ENCODE measurements around the gene LCNL1. TPM values are rescaled to one million over a fixed set of nuclear protein-coding genes. Genes with fewer than 3 reads are reported as not detected.

Gene LCNL1
- total RNA-seq, 1 experiment from 2014 or later = 0.82 TPM

DNA sequence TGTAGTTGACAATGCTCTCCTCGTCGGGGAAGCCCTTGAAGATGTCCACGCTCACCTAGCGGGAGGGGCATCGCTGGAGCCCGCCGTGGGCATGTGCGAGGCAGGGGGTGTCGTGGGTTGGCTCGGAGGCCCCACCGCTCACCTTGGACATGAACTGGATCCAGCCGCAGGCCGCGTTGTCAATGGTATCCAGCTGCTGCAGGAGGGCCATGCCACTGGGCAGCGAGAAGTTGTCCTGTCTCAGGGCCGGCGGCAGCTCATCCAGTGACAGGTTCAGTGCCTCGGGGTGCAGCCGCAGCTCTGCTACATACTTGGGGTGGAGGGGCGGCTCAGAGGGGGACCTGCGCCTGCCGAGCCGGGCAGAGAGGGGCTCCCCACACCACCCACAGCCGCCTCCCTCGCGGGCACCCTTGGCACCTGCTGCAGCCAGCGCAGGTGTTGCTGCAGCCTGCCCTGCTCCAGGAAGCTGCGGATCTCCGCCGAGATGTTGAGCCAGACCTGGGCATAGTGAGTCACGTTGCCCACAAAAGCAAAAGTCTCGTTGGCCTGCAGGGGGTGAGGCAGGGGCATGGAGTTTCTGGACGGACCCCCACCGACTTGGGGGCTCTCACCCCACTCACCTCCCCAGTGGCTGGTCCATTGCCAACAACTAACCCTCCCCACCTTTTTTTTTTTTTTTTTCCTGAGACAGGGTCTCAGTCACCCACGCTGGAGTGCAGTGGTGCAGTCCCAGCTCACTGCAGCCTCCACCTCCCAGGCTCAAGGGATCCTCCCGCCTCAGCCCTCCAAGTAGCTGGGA is 36.2 kb downstream of the LCNL1 start:
- Histone ChIP-seq H3K4me1 (ENCODE audit: control insufficient read depth, insufficient read depth, low read length) (peaks cover 6% of the 10 kb centered on the region), H3K9me3 (ENCODE audit: control insufficient read depth, insufficient read depth, low read depth, low read length) (no peaks in the 10 kb centered on the region), H3K27me3 (ENCODE audit: control insufficient read depth, insufficient read depth, low read length) (no peaks in the 10 kb centered on the region), H3K36me3 (ENCODE audit: control insufficient read depth, insufficient read depth, low read length) (no peaks in the 10 kb centered on the region), H3K27ac (ENCODE audit: low read length) (no peak overlapping the region), H3K4me3 (ENCODE audit: low read depth in 2 of 2, low read length in 2 of 2) (no peak overlapping the region)
- ChIA-PET CTCF (no interaction called here), POLR2A (interaction anchor here (0.7 kb wide), 1 partner anchor 37 kb away, joined by 8 read pairs; no protein-coding TSS in a partner anchor)
- no peak for DNase-seq (ENCODE audit: low read depth, low spot score)
- no peak for TF ChIP-seq SIN3A (IDR thresholded peaks at IDR 0.05; ENCODE audit: borderline replicate concordance, insufficient read depth, low read depth, low read length)
- TF ChIP-seq POLR2AphosphoS5 (IDR thresholded peaks at IDR 0.05; ENCODE audit: low read depth, low read length) = no peak
- TF ChIP-seq, protein P1, sequence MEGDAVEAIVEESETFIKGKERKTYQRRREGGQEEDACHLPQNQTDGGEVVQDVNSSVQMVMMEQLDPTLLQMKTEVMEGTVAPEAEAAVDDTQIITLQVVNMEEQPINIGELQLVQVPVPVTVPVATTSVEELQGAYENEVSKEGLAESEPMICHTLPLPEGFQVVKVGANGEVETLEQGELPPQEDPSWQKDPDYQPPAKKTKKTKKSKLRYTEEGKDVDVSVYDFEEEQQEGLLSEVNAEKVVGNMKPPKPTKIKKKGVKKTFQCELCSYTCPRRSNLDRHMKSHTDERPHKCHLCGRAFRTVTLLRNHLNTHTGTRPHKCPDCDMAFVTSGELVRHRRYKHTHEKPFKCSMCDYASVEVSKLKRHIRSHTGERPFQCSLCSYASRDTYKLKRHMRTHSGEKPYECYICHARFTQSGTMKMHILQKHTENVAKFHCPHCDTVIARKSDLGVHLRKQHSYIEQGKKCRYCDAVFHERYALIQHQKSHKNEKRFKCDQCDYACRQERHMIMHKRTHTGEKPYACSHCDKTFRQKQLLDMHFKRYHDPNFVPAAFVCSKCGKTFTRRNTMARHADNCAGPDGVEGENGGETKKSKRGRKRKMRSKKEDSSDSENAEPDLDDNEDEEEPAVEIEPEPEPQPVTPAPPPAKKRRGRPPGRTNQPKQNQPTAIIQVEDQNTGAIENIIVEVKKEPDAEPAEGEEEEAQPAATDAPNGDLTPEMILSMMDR (IDR thresholded peaks at IDR 0.05) = no peak
- TF ChIP-seq TCF7L2 (IDR thresholded peaks at IDR 0.05; ENCODE audit: low read depth, low read length) = no peak
- TF ChIP-seq, protein P2, sequence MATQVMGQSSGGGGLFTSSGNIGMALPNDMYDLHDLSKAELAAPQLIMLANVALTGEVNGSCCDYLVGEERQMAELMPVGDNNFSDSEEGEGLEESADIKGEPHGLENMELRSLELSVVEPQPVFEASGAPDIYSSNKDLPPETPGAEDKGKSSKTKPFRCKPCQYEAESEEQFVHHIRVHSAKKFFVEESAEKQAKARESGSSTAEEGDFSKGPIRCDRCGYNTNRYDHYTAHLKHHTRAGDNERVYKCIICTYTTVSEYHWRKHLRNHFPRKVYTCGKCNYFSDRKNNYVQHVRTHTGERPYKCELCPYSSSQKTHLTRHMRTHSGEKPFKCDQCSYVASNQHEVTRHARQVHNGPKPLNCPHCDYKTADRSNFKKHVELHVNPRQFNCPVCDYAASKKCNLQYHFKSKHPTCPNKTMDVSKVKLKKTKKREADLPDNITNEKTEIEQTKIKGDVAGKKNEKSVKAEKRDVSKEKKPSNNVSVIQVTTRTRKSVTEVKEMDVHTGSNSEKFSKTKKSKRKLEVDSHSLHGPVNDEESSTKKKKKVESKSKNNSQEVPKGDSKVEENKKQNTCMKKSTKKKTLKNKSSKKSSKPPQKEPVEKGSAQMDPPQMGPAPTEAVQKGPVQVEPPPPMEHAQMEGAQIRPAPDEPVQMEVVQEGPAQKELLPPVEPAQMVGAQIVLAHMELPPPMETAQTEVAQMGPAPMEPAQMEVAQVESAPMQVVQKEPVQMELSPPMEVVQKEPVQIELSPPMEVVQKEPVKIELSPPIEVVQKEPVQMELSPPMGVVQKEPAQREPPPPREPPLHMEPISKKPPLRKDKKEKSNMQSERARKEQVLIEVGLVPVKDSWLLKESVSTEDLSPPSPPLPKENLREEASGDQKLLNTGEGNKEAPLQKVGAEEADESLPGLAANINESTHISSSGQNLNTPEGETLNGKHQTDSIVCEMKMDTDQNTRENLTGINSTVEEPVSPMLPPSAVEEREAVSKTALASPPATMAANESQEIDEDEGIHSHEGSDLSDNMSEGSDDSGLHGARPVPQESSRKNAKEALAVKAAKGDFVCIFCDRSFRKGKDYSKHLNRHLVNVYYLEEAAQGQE (IDR thresholded peaks at IDR 0.05; ENCODE audit: insufficient read depth in 1 of 2, low read depth in 2 of 2, low read length in 1 of 2) = no peak
- no peak for ATAC-seq
- intact Hi-C loops (cut with micrococcal nuclease; ENCODE audit: unreplicated experiment) (no loop called here), in situ Hi-C loops (cut with HindIII; ENCODE audit: low pct_unique_long_range_greater_than_20kb, low sequenced_read_pairs) (no loop called here)
- no TSS peak for BruUV-seq (replicated peaks)

DNA sequence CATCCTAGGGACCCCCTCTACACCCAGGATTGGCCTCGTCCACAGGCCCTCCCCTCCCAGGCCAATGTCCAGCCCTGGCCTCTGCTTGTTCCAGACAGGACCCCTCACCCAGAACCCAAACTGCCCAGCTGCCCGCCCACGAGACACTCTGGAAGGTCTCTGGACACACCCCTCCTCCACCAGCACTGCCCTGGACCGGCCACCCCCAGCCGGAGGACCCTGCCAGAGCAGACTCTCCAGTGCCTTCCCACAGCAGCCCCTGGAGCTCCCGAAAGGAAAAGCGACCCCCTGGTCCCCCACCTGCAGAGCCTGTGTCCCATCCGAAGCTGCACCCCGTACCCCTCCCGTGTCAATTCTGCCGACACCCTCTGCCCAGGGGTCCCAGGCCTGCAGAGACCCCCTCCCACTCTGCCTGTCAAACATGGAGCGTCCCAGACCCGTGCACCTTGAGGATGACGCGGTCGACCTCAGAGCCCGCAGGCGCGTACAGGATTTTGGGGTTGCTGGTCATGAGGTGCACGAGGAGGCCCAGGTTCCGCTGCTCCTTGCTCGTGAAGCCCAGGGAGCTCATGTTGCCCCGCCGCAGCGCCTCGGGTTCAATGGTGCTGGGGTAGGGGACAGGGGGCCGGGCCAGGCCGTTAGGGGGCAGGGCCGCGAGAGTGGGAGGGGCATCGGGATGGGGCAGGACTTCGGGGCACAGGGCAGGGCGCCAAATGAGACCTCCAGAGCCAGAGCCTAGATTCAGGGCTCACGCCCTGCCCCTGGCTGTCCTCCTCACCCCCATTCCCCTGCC is 37.3 kb downstream of the LCNL1 start:
- POLR2A ChIA-PET = interaction anchor here (0.7 kb wide), 1 partner anchor 36 kb away, joined by 8 read pairs; no protein-coding TSS in a partner anchor
- TF ChIP-seq, protein P1 (IDR thresholded peaks at IDR 0.05) = no peak
- TF ChIP-seq POLR2AphosphoS5 (IDR thresholded peaks at IDR 0.05; ENCODE audit: low read depth, low read length) (no peak), SIN3A (IDR thresholded peaks at IDR 0.05; ENCODE audit: borderline replicate concordance, insufficient read depth, low read depth, low read length) (no peak)

More for the DNA sequence above, 37.3 kb downstream of the LCNL1 start:
- in situ Hi-C loops (cut with HindIII; ENCODE audit: low pct_unique_long_range_greater_than_20kb, low sequenced_read_pairs) = no loop called here
- H3K4me3 ChIP-seq (ENCODE audit: low read depth in 2 of 2, low read length in 2 of 2) = no peak overlapping the region
- H3K4me1 ChIP-seq (ENCODE audit: control insufficient read depth, insufficient read depth, low read length) = peaks cover 6% of the 10 kb centered on the region
- H3K27ac ChIP-seq (ENCODE audit: low read length) = no peak overlapping the region
- no peaks in the 10 kb centered on the region for H3K9me3 ChIP-seq (ENCODE audit: control insufficient read depth, insufficient read depth, low read depth, low read length)
- CTCF ChIA-PET = no interaction called here
- intact Hi-C loops (cut with micrococcal nuclease; ENCODE audit: unreplicated experiment) = no loop called here
- no TSS peak for BruUV-seq (replicated peaks)
- no peaks in the 10 kb centered on the region for H3K27me3 ChIP-seq (ENCODE audit: control insufficient read depth, insufficient read depth, low read length)
- no peak for ATAC-seq
- H3K36me3 ChIP-seq (ENCODE audit: control insufficient read depth, insufficient read depth, low read length) = no peaks in the 10 kb centered on the region
- DNase-seq (ENCODE audit: low read depth, low spot score) = no peak

Data from Panc1 (cell line).